Sigmoid colon (tissue), 4 donors: ENCODE measurements around the gene CTNNA1.

Source experiments
- EP300 ChIP-seq, 4 donors: sonication (generic); formaldehyde crosslinking; IDR thresholded peaks; one replicate each; pipeline ENCODE4 v1.6.1; 2017; ENCODE audit warnings: antibody characterized with exemption in 4 of 4
- POLR2A ChIP-seq, 2 donors: fragments of 450-650 bp; IDR thresholded peaks; one replicate each; pipeline ENCODE4 v1.6.1; 2016; ENCODE audit warnings: antibody characterized with exemption in 2 of 2, mild to moderate bottlenecking in 2 of 2, moderate library complexity in 2 of 2
- POLR2AphosphoS5 ChIP-seq, 4 donors: sonication (generic); formaldehyde crosslinking; IDR thresholded peaks; one replicate each; pipeline ENCODE4 v1.6.1; 2017; ENCODE audit warnings: antibody characterized with exemption in 4 of 4
- TF ChIP-seq, protein P1 (sequence below), 4 experiments: fragments of 450-650 bp in 3 of 4; fragments of 200-600 bp in 1 of 4; IDR thresholded peaks; one replicate each; pipeline ENCODE4 v1.5.1; 2016 to 2019; ENCODE audit warnings: antibody characterized with exemption in 4 of 4, mild to moderate bottlenecking in 3 of 4, moderate library complexity in 2 of 4

DNA sequence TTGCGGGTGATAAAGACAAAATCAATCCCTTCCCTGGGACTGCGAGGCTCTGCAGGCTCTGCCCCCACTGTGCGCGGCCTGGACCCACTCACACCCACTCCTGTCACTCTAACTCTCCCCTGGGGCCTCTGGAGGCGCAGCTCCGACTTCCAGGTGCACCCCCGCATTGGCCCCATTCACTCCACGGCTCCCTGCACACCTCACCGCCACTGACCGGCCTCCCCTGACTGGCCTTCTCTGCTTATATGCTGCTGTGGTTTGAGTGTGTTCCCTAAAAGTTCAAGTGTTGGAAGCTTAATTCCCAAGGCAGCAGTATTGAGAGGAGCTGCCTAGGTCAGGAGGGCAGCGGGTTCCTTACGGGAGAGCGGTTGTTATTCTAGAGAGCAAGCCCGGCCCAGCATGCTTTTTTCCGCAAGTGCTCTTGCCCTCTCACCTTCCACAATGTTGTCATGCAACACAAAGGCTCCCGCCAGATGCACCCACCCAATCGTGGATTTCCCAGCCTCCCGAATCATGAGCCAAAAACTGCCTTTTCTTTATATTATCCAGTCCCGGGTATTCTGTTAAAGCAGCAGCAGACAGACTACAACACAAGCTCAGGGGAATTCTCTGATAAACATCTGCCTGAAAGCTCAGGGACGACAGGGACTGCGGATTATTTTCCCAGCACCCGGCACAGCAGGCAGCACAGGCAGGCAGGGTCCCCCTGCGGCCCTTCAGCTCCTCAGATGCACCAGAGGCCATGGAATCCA is 195.4 kb downstream of the CTNNA1 start:
- TF ChIP-seq, protein P1, sequence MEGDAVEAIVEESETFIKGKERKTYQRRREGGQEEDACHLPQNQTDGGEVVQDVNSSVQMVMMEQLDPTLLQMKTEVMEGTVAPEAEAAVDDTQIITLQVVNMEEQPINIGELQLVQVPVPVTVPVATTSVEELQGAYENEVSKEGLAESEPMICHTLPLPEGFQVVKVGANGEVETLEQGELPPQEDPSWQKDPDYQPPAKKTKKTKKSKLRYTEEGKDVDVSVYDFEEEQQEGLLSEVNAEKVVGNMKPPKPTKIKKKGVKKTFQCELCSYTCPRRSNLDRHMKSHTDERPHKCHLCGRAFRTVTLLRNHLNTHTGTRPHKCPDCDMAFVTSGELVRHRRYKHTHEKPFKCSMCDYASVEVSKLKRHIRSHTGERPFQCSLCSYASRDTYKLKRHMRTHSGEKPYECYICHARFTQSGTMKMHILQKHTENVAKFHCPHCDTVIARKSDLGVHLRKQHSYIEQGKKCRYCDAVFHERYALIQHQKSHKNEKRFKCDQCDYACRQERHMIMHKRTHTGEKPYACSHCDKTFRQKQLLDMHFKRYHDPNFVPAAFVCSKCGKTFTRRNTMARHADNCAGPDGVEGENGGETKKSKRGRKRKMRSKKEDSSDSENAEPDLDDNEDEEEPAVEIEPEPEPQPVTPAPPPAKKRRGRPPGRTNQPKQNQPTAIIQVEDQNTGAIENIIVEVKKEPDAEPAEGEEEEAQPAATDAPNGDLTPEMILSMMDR (IDR thresholded peaks at IDR 0.05) = no peak
- TF ChIP-seq EP300 (IDR thresholded peaks at IDR 0.05) (no peak), POLR2A (IDR thresholded peaks at IDR 0.05) (no peak), POLR2AphosphoS5 (IDR thresholded peaks at IDR 0.05) (no peak)
